ENCODE data around the gene NSUN6.

The NSUN6 gene

DNA sequence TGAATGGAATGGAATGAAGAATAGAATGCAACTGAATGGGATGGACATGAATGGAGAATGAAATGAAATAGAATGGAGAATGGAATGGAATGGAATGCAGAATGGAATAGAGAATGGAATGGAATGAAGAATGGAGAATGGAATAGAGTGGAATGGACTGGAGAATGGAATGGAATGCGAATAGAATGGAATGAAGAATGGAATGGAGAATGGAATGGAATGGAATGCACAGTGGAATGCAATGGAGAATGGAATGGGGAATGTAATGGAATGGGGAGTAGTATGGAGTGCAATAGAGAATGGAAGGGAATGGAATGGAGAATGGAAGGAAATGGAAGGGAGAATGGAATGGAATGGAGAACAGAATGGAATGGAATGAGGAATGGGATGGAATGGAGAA is 93.4 kb downstream of the NSUN6 start:
- DNase-seq: no peak

DNA sequence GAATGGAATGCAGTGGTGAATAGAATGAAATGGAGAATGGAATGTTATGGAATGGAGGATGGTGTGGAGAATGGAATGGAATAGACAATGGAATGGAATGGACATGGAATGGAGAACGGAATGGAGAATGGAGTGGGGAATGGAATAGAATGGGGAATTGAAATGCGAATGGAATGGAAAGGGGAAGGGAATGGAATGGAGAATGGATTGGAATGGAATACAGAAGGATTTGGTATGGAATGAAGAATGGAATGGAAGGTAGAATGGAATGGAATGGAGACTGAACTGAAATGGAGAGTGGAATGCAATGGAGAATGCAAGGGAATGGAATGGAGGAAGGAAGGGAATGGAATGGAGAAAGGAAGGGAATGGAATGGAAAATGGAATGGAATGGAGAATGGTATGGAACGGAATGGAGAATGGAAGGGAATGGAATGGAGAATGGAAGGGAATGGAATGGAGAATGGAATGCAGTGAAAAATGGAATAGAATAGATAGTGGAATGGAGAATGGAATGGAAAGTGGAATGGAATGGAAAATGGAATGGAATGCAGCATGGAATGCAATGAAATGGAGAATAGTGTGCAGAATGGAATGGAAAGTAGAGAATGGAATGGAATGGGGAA is 94.8 kb downstream of the NSUN6 start:
- DNase-seq: no peak

DNA sequence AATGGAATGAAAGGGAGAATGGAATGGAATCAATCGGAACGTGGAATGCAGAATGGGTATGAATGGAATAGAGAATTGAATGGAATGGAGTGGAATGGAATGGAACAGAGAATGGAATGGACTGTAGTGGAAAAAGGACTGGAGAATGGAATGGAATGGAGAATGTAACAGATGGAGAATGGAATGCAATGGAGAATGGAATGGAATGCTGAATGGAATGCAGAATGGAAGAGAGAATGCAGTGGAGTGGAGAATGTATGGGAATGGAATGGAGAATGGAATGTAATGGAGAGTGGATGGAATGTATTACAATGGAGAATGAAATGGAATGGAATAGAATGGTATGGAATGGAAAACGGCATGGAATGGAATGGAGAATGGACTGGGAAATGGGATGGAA is 96.9 kb downstream of the NSUN6 start:
- no peak for DNase-seq

DNA sequence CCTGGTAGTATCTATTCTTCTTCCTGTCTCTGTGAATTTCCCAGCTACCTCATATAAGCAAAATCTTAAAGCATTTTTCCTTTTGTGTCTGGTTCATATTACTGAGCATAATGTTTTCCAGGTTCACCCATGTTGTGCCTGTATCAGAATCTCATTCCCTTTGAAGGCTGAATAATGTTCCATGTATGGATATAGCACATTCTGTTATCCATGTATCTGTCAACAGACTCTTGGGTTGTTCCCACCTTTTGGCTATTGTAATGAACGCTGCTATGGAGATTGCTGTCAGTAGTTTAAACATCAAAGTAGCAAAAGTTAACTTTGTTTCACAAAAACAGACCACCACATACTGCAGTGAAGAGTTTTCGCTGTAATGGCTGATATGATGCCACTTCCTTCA is 99.9 kb downstream of the NSUN6 start:
- no peak for DNase-seq

DNA sequence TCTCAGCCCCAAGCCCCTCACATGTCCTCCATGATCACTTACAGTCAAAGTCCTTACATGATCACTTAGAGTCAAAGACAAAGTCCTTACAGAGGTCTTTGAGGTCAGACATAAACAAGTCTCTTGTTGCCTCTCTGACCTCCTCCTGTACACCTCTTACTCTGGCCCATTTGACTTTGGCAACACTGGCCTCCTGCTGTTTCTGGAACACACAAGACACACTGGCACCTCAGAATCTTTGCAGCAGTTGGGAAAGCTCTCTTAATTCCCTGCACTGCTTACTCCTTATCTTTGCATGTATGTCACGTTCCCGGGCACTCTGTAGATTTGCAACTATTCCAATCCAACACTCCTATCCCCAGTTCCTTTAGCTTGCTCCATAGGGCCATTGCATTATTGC is 102.3 kb downstream of the NSUN6 start:
- DNase-seq: no peak

DNA sequence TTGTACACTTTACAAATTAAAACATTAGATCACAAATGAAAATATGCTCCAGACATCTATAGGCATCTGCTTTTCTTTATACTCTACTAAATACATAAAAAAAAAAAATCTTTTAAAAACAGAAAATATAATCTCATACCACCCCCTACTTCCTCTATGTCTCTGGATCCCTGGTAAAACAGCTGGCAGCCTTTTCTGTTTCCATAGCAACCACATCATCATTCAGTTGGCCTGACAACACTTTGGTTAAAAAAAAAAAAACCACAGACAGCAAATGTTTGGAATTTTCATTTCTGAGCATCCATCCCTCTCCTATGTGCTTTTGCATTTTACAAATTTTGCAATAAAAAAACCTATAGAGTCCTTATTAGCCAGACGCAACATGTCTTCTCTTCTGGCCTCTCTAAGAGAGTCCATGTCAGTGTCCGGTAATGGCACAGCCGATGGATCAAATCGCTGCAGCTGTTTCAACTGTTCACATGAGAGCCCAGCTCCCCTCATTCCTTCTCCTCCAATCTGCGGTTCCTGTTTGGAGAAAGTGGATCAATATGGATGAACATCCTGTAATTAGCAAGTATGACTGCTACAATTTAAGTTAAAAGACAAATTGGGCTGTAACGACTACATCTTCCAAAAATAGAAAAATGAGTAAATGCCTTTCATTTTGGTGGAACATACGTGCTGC is 105.6 kb downstream of the NSUN6 start:
- no peak for DNase-seq

DNA sequence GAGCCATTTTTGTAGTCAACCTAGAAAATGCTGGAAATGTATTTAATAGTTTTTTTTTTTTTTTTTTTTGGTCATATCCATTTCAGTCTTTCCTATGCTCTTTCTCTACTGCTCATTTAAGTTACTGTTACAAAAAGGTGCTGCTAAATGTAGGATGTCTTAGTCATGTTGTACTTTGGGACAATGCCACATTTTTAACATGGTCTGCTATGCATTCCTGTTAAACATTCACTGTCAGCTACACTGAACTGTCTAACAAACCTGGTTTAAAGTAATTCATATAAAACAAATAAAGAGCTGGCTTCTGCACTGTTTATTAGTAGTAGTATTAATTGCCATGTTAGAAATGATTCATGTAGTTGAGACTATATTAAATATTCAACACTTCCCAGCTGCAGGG is 108.6 kb downstream of the NSUN6 start:
- no peak for DNase-seq

DNA sequence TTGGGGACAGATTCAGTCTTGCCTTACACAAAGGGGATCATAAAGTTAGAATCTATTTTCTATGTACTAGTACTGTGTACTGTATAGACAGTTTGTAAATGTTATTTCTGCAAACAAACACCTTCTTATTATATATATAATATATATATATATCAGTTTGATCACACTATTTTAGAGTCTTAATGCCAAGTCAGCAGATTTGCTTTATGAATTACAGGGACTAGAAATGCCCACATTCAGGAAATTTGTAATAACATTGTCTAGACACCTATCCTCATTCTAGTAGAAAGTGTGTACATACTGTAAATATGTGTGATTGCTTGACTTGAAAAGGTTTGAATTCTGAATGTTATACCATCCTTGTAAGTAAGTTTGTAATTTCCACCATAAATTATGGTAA is 111.2 kb downstream of the NSUN6 start:
- no peak for DNase-seq

DNA sequence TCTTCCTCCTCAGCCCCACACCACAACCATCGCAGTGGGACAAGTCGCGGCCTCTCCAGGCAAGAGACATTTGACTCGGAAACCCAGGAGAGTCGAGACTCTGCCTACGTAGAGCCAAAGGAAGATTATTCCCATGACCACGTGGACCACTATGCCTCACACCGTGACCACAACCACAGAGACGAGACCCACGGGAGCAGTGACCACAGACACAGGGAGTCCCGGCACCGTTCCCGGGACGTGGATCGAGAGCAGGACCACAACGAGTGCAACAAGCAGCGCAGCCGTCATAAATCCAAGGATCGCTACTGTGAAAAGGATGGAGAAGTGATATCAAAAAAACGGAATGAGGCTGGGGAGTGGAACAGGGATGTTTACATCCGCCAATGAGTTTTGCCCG is 112.1 kb downstream of the NSUN6 start:
- DNase-seq: no peak

DNA sequence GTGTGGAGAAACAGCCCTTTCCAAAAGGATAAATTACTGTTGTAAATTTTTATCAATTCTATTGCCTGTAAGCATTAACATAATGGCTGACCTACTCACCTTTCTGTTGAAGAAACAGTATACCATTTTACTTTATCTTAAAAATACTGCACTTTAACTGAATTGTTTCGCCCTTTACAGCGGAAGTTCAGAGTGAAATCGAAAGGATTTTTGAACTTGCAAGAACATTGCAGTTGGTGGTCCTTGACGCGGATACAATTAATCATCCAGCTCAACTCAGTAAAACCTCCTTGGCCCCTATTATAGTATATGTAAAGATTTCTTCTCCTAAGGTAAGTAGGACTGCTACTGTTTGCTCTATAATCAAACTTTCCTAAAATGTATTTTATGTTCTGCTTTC is 117.5 kb downstream of the NSUN6 start:
- no peak for DNase-seq

DNA sequence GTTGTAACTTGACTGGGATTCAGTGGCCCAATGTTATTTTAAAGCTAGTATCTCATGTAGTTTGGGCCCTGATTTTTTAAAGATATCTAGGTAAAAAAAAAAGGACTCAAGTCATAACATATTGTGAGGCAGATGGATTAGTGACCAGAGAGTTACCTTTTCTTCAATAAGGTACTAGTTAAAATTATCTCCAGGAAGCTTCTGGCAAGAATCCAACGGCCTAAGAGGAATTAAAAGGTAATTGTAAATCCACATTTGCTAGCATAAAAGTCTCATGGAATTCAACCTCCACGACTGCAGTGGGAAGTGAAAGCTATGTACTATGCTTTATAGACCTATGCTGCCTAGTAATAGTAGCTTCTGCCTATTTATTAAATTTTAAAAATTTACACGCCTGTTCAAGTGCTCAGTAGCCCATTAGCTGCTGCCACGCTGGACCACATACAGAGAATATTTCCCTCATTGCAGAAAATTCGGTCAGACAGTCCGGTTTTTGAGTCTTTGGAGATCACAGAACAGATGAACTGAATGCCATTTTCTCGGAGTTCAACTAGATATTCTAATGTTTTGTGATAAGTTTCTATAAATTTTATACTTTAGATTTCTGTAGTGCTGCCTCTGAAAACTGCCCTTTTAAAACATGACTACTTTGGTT is 118.4 kb downstream of the NSUN6 start:
- DNase-seq: no peak

DNA sequence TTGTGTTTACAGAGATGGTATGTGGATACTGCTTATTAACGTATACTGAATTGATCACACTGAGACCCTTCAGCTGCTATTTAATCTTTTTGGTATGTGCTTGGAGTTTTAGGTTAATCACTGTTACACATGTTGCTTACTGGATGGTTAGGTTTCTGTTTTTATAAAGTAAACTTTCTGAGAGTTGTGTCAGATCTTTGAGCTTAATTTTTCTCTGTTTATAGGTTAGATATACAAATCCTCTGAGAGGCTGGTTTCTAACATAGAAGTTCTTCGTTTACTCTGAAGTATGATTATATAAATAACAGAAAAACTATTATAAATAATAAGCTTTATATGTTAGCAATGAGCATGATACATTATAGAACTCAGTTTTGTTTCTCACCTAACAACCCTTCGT is 123.1 kb downstream of the NSUN6 start:
- no peak for DNase-seq

DNA sequence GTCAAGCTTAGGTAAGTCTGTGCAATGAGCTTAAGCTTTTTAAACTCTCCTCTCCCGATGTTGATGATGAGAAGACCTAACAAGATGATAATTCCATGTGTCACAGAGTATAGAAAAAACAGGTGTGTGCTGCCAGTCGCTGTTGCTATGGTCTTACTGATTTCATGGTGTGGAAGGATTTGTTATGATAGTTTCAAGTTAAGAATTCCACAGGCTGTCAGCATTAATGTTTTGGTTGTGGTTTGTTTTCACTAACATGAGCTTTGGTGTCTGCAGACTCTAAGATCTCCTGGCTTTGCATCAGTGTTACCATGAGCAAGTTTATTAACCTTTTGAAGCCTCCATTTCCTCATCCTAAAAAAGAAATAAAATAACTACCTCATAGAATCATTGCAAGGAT is 123.7 kb downstream of the NSUN6 start:
- no peak for DNase-seq

DNA sequence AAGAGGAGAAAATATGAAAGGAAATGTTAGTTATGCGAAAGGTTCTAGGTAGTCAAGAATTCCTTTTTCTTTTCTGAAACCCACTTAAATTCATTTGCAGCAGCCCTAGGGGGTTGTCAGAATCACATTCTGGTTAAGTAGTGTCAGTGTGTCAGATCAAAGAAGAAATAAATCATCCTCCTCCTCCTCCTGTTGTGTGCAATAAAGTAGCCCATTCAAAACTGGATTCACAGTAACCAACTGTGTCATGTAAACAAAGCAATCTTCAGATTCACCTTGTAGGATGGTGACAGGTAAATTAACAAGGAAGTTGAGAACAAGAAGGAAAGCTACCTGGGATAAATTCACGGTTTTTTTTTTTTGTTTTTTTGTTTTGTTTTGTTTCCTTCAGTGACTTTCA is 127.5 kb downstream of the NSUN6 start:
- no peak for DNase-seq

DNA sequence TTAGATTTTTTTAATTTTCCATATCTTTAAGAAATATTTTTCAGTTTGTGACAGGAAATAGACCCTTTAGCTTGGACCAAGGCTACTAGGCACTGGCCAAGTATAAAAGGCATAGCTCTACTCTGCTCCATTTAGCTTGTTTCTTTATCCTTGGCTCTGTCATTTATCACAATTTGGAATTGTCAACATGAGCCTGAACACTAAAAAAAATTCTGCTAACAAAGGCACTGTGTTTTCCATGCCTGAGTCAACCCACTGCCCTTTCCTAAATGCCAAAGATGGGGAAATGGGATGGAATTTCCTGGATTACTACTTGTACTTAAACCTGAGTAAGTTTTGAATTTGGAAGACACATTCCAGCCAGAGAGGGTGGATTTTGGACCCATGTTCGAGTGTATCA is 128.4 kb downstream of the NSUN6 start:
- no peak for DNase-seq

DNA sequence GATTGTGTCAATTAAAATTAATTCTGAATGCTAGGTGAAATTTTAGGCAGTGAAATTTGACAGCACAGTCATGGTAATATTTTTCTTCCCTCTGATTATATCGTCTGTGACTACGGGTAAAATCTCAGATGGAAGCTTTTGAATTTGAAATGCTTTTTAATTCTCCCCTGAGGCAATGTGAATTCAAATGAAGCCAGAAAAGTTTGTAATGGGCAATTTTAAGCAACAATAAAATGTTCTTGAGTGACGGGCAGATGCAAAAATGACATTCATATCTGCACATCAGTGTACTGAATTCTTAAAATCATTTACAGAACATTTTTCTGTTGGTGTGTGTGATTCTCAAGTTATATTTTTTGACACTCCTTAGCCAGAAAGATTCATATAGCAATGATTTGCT is 134.5 kb downstream of the NSUN6 start:
- DNase-seq: no peak

DNA sequence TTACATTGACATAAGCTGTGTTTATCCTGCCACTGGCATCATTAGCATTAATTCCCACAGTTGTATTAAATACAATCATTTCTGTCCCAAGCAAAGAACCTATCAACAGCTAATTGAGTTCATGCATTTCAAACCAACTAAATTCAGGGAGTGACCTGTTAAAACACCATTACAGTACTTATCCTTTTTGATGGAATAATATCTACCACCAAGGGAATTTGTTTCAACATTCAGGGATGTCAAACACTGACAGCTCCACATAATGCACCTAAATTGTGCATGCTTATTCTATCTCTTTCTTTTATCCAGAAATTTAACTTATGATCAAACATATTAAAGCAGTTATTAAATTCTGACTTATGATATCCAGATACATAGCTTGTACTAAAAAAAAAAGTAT is 136.8 kb downstream of the NSUN6 start:
- DNase-seq: no peak

DNA sequence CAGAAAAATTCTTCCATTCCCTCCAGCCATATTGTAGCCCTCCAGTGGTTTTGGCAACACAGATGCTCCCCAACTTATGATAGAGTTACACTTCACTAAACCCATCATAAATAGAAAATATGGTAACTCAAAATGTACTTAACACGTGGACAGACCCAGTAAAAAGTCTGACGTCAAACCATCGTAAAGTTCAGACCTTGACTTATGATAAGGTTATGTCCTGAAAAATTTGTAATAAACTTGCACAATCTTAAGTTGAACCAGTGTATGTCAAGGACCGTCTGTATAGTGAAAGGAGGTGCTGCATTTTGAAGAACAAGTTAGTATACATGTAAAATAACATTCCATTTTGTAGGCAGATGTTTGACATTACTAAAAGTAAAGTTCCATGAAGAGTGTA is 142.8 kb downstream of the NSUN6 start:
- DNase-seq: no peak

DNA sequence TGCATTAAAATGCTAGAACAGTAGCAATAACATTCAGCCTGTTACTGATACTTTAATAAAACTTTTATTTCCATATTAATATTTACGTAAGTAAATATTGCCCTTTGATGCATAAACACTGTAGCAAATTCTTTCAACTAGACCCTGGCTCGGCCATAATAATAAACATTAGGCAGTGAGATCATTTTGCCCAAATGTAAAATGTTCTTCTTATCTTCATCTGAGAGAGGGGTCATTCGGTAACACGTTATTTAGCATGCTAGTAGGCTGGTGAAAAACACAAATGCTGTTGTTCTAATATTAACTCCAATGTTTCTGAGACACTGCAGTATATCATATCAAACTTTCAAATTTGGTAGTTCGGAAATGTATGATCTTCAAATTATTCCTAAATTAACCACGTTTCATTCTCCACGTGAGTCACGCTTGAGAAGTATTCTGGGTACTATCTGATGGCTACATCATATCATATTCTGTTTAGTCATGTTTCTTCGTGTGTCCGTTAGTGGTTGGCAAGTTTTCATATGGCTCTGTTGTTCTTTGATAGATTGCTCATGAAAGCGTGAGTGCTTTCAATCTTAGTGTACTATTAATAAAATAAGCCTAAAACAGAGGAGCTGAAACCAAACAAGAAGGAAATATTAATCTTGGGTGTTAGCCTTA is 145.8 kb downstream of the NSUN6 start:
- DNase-seq: no peak

DNA sequence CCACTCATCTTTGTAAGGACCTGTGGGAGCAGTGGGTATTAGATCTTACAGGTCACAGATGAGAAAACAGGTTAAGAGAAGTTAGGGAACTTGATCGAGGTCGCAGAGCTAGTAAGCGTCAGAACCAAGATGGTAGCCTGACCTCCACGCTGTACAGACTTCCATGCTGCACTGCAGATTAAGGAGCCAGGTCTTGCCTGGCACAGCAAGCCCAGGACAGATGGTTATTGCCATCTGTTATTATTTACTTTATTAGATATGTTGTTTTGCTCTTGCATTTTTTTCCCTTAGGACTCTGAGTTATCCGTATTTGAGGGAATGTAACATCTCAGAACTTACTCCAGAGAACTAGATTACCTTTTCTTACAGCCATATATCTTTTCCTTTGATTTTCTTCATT is 147.2 kb downstream of the NSUN6 start:
- no peak for DNase-seq

DNA sequence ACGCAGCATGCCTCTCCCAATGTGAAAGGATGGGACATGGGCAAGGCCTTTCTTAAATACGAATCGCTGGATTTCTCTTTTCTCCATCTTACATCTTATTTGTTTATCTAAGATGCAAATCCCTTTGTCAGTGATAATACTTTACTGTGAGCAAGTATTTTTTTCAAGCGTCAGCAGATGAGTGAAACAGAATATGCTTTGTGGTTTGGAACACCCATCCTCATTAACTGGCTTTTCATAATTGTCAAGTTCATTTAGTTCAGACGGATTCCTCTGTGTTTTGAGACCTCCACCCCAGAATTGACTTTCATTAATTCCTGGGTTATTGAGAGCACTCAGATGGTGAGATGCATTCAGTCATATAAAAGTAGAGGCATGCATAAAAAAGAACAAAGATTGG is 149.8 kb downstream of the NSUN6 start:
- no peak for DNase-seq

DNA sequence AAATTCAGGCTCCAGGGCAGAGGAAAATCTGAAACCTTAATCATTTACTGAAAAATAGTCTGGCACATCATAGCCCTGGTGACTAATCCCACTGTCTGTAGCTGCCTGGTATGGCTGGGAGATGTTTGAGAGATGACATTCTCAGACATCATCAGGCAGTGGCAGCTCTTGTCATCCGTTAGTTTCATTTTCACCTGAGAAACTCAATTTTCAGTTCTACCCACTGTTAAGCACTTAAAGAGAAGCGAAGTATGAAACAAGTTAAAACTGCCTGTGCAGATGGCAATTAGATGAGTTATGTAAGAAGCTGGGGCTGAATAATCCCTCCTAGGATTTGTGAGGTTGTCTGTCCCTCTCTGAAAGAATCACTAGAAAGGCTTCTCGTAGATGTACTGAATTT is 150.2 kb downstream of the NSUN6 start:
- no peak for DNase-seq

DNA sequence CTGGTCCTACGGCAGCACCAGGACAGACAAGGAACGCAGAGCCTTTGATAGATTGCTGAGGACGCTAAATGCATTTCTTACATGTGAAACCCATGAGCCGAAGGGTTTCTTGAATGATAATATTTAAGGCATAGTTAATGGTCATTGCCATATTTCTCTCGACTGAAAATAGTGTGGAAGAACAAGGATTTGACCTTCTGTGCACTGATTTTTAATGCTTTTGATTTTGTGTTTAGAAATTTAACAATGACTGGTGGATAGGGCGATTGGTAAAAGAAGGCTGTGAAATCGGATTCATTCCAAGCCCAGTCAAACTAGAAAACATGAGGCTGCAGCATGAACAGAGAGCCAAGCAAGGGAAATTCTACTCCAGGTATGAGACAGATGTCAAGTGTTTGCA is 150.8 kb downstream of the NSUN6 start:
- DNase-seq: no peak

DNA sequence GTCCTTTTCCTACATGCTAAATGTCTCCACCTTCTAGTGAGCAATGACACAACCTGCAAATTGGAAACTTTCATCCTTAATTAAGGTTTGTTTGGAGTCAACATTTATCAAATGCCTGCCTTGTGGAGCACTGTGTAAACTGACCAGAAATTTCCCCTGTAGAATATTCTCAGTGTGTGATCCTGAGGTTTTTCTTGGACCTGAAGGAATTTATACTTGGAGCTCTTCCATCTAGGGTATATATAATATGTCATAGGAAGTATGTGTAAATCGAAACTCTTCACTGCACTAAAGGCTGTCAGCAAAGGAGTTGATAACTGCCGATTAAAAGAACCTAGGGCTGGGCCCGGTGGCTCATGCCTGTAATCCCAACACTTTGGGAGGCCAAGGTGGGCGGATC is 152.4 kb downstream of the NSUN6 start:
- no peak for DNase-seq
